H1 (cell line): Measurements from ENCODE around the gene BCL3. TPM values are rescaled to one million over a fixed set of nuclear protein-coding genes. Genes with fewer than 3 reads are reported as not detected.

Experiments used
- HDAC2 ChIP-seq, 2 experiments: fragments of 300-600 bp in 1 of 2; sonication (generic) in 1 of 2; IDR thresholded peaks; 2 replicates each; pipeline ENCODE4 v1.6.1; 2011 to 2012; ENCODE audit warnings: low read depth in 2 of 2, low read length in 2 of 2, mild to moderate bottlenecking in 2 of 2, moderate library complexity in 2 of 2, borderline replicate concordance in 1 of 2, inconsistent platforms in 1 of 2
- polyA plus RNA-seq, 7 experiments: library from polyadenylated mRNA; depleted of rRNA in 3 of 7; stranded (reverse) in 5 of 7; unstranded in 2 of 7; fragments of >200 nt in 5 of 7; fragments of 200-250 nt in 2 of 7; gene quantifications; 1 replicate in 5 of 7; 2 replicates in 1 of 7; 4 replicates in 1 of 7; pipeline versions ENCODE4 v1.2.1 to v1.2.3, GENCODE V29; 2011 to 2013; ENCODE audit warnings: missing spikeins in 2 of 7, mixed read lengths in 2 of 7
- total RNA-seq: library from RNA; stranded (reverse); fragmentation: NEBNext Ultra II Directional; extraction: Animal tissue kit (Norgen Biotek cat#: 25700); gene quantifications from 2 replicates; pipeline ENCODE4 v1.2.1, GENCODE V29; 2021

BCL3 gene
- total and polyA plus RNA-seq, 2 of the 8 experiments (the other 6 are each of a cell fraction or from before 2014, with no cell fraction given), result 0.88 to 2.4 TPM

DNA sequence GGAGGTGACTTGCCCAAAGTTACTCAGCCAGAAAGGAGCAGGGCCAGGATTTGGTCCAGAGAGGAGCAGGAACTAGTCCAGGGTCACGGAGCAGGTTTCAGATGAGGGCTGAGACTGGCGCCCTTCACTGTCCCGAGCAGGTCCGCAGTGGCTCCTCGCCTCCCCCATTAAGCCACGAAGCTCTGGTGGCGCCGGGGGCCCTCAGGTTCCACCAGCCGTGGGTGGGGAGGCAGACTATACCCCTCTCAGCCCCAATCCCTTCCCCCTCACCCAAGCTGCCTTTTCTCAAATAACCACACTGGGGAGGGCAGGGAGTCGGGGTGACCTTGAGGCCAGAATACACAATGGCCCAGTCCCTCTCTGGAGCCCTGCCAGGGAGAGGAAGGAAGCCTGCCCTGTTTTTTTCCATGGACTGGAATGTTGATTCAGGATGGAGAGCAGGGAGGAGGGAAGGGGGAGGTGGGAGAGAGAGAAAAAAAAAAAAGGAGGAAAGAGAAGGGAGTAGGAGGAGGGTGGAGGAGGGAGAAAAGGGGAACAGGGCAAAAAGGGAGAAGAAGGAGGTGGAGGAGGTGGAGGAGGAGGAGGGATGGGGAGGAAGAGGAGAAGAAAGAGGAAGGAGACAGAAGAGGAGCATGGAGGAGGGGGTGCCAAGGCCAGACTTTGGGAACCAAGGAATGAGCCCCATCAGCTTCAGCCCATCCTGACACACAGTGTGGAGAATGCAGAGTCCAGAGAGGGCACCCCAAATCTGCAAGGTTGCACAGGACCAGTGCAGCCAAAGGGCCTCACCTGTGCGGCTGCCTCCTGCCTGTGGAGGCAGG, 29.9 kb upstream of the BCL3 start (continued):
- no peak for TF ChIP-seq HDAC2 (IDR thresholded peaks at IDR 0.05; ENCODE audit: borderline replicate concordance in 1 of 2, low read depth in 2 of 2, low read length in 2 of 2)
